Glutamatergic neuron (in vitro differentiated cells): ENCODE measurements around the gene SMIM5. TPM values are rescaled to one million over a fixed set of nuclear protein-coding genes. Genes with fewer than 3 reads are reported as not detected.

Experiments used
- DNase-seq: peaks from one replicate; pipeline ENCODE4 v3.0.0; 2022
- H3K27ac Mint-ChIP-seq: one replicate; pipeline ENCODE4 v1.8.0; 2020; ENCODE audit warnings: mild to moderate bottlenecking, mixed read lengths, inconsistent platforms; ENCODE audit not compliant: unreplicated experiment
- H3K27me3 Mint-ChIP-seq: one replicate; pipeline ENCODE4 v1.8.0; 2020; ENCODE audit warnings: mild to moderate bottlenecking, moderate library complexity, mixed read lengths, inconsistent platforms; ENCODE audit not compliant: unreplicated experiment
- H3K36me3 Mint-ChIP-seq: one replicate; pipeline ENCODE4 v1.8.0; 2020; ENCODE audit warnings: mild to moderate bottlenecking, mixed read lengths, inconsistent platforms; ENCODE audit not compliant: unreplicated experiment
- H3K4me1 Mint-ChIP-seq: one replicate; pipeline ENCODE4 v1.8.0; 2020; ENCODE audit warnings: mild to moderate bottlenecking, low read depth, mixed read lengths, inconsistent platforms; ENCODE audit not compliant: unreplicated experiment
- H3K4me3 Mint-ChIP-seq: one replicate; pipeline ENCODE4 v1.8.0; 2020; ENCODE audit warnings: mild to moderate bottlenecking, mixed read lengths, inconsistent platforms; ENCODE audit not compliant: unreplicated experiment
- H3K9me3 Mint-ChIP-seq: one replicate; pipeline ENCODE4 v1.8.0; 2020; ENCODE audit warnings: mild to moderate bottlenecking, moderate library complexity, mixed read lengths, inconsistent platforms; ENCODE audit not compliant: unreplicated experiment
- total RNA-seq: library from RNA; stranded (reverse); fragmentation: NEBNext Ultra II Directional; extraction: Animal tissue kit (Norgen Biotek cat#: 25700); gene quantifications from one replicate; pipeline ENCODE4 v1.2.1, GENCODE V29; 2021; ENCODE audit not compliant: unreplicated experiment
- TF ChIP-seq, protein P1 (sequence below): fragments of 200-600 bp; sonication (generic); IDR thresholded peaks from one replicate; pipeline ENCODE4 v1.5.0; 2021; ENCODE audit not compliant: partially characterized antibody, unreplicated experiment

The SMIM5 gene
- total RNA-seq, 1 donor from 2014 or later: 0.20 TPM

DNA sequence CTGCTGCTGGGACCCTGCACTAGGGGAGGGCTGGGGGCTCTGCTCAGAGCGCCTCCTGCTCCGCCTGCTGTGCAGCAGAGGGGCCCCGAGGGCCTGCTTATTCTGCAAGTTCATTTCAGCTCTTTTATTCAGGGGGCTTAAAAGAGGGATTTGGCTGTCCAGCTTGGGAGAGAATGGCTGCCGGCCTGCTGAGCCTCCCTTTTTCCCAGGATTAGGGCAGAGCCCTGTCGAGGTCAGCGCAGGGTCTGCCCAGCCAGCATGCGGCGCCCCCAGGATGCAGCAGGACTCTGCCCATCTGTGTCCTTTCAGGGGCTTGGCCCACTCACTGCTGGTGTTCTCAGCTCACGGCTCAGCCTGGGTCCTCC lies 1.1 kb downstream of the SMIM5 start:
- peak; percentile 49 for DNase-seq
- H3K9me3 Mint-ChIP-seq: no peaks in the 10 kb centered on the region
- peaks cover 4% of the 10 kb centered on the region for H3K27me3 Mint-ChIP-seq
- peak overlapping the region; percentile 89 for H3K27ac Mint-ChIP-seq
- no peaks in the 10 kb centered on the region for H3K36me3 Mint-ChIP-seq
- peaks cover 22% of the 10 kb centered on the region for H3K4me1 Mint-ChIP-seq
- TF ChIP-seq, protein P1, sequence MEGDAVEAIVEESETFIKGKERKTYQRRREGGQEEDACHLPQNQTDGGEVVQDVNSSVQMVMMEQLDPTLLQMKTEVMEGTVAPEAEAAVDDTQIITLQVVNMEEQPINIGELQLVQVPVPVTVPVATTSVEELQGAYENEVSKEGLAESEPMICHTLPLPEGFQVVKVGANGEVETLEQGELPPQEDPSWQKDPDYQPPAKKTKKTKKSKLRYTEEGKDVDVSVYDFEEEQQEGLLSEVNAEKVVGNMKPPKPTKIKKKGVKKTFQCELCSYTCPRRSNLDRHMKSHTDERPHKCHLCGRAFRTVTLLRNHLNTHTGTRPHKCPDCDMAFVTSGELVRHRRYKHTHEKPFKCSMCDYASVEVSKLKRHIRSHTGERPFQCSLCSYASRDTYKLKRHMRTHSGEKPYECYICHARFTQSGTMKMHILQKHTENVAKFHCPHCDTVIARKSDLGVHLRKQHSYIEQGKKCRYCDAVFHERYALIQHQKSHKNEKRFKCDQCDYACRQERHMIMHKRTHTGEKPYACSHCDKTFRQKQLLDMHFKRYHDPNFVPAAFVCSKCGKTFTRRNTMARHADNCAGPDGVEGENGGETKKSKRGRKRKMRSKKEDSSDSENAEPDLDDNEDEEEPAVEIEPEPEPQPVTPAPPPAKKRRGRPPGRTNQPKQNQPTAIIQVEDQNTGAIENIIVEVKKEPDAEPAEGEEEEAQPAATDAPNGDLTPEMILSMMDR: no peak
- H3K4me3 Mint-ChIP-seq: no peak overlapping the region

DNA sequence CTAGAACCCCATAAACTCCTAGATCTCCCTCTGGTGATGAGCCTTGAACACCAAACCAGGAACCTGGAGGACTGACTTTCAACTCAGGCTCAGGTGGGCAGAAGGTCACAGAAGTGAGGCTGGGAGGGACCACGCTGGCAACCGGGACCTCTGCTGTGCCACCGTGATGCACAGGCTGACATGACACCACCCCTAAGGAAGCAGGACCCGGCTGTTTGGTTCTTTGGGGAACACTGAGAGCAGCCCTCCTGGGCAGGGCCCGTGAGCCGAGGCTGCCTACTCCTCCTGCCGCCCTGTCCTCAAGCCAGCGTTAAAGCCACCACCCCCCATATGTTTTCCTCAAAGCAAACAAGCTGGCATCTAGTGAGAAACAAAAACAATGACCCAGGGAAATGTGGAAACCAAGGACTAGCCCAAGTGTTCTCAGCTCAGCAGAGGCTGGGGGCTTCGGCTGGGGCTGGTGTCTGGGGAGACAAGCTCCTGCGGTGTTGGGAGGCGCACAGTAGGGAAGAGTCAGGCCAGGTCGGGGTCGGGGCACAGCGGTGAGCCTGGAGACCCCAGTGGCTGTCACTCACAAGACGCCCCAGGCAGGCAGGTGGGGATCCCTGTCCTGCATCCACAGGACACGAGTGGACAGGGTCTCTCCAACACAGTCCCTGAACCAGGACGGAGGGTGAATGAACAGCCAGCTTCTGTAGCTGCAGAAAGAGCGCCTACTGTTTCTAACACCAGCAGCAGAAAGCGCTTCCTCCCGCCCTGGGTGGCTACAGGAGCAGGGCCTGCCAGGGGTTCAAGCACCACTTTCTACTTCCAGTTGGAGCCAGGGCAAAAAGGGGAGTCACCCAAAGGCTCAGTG lies 1.7 kb downstream of the SMIM5 start:
- H3K27ac Mint-ChIP-seq: peak overlapping the region; percentile 89
- no peaks in the 10 kb centered on the region for H3K9me3 Mint-ChIP-seq
- H3K4me1 Mint-ChIP-seq: peaks cover 22% of the 10 kb centered on the region
- peak; percentile 26 for DNase-seq
- H3K36me3 Mint-ChIP-seq: no peaks in the 10 kb centered on the region
- H3K27me3 Mint-ChIP-seq: peaks cover 4% of the 10 kb centered on the region
- H3K4me3 Mint-ChIP-seq: peak overlapping the region; percentile 71
- TF ChIP-seq, protein P1: no peak

DNA sequence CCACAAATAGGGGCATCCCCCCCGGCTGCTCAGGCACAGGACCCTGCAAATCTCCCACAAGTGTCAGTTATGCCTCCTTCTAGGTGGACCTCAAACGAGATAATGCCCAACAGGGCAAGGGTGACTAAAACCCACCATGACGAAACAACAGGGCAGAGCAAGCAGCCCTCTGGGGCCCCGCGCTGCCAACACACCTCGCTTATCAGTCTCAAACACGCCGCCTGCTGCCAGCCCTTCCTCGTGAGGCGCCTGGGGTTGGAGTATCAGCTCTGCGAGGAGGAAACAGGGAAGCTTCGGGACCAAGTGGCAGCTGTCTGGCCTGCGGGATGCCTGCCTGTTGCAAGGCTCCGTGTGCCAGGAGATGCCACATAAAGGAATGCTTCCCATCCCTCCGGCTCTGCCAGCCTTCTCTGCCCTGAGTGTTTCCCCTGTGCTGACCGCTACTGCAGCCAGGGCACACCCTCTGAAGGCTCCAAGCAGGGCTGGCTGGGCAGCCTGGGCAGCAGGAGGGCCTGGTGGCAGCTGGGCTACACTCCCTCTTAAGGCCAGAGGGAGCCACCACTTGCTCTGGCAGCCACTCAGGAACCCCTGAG lies 2.5 kb downstream of the SMIM5 start:
- Mint-ChIP-seq H3K9me3 (no peaks in the 10 kb centered on the region), H3K4me1 (peaks cover 22% of the 10 kb centered on the region), H3K27me3 (peaks cover 4% of the 10 kb centered on the region), H3K36me3 (no peaks in the 10 kb centered on the region), H3K4me3 (no peak overlapping the region), H3K27ac (no peak overlapping the region)
- DNase-seq: peak; percentile 17
- TF ChIP-seq, protein P1: no peak

DNA sequence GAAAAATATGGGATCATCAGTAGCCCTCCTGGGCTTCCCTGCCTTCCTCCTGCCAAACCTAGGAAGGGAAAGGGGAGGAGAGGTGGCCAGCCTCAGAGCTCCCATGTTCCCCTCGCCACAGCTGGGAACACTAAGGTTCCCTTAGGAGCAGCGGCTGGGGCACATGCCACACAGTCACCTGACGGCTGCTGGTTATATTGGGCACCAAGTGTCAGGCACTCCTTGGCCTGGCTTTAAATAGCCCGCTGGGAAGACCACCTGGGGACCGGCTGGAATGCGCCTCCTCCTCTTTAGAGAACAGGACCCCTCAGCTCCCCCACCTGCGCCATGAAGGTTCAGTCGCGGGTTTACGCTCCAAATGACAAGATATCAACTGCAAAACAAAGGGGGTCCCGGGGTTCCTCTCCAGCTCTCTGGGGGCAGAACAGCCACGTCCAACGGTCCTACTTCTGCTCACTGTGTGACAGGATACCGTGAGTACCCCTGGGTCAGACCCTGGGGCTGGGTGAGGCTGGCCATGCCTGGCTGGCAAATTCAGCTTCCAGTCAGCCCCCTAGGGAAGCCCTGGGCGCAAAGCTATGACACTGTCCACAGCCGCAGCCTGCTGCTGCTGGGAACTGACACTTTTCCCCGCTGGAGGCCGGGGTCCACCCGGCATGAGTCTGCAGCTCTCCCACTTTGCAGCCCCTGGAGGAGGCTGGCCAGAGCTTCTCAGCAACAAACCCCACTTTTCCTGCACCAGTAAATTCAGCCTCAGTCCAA lies 3.3 kb downstream of the SMIM5 start:
- Mint-ChIP-seq H3K36me3 (no peaks in the 10 kb centered on the region), H3K4me3 (no peak overlapping the region), H3K27me3 (peaks cover 4% of the 10 kb centered on the region), H3K27ac (no peak overlapping the region), H3K4me1 (peaks cover 22% of the 10 kb centered on the region), H3K9me3 (no peaks in the 10 kb centered on the region)
- DNase-seq: peak; percentile 29
- TF ChIP-seq, protein P1: no peak
